Panc1 (cell line): ENCODE measurements around the gene ZBTB1. TPM values are rescaled to one million over a fixed set of nuclear protein-coding genes. Genes with fewer than 3 reads are reported as not detected.

Experiments
- ATAC-seq: fragments of 200-7000 bp; cut with Tn5 transposase; 2 replicates; pipeline ENCODE4 v1.9.1; 2020; ENCODE audit warnings: mild to moderate bottlenecking, moderate library complexity
- BruUV-seq: library from RNA; stranded (reverse); fragments of 400-500 nt; replicated peaks from 2 replicates; lab custom pipeline; 2021; lab: Mats Ljungman, UMichigan
- CTCF ChIA-PET: fragments of 300-600 bp; sonication (Branson Sonifier 250); formaldehyde crosslinking; loops from one replicate; lab custom pipeline; 2022; ENCODE audit warnings: antibody characterized with exemption; lab: Charles Lee
- POLR2A ChIA-PET: fragments of 300-600 bp; sonication (Branson Sonifier 250); formaldehyde crosslinking; loops from one replicate; lab custom pipeline; 2022; ENCODE audit warnings: antibody characterized with exemption; lab: Charles Lee
- DNase-seq: peaks from one replicate; pipeline ENCODE4 v3.0.0-alpha.2; 2010; ENCODE audit warnings: low read depth, low spot score
- H3K27ac ChIP-seq: 2 replicates; pipeline ENCODE4 v1.5.1; 2011; ENCODE audit warnings: mild to moderate bottlenecking, low read length, inconsistent platforms
- H3K27me3 ChIP-seq: fragments of 200-500 bp; sonication (Bioruptor generic); 2 replicates; pipeline ENCODE4 v1.6.0; 2014; ENCODE audit warnings: low read length, inconsistent platforms; ENCODE audit not compliant: control insufficient read depth, insufficient read depth
- H3K36me3 ChIP-seq: fragments of 200-500 bp; sonication (Bioruptor generic); 2 replicates; pipeline ENCODE4 v1.5.1; 2014; ENCODE audit warnings: inconsistent platforms, mild to moderate bottlenecking, low read length, moderate library complexity; ENCODE audit not compliant: control insufficient read depth, insufficient read depth
- H3K4me1 ChIP-seq: 2 replicates; pipeline ENCODE4 v1.5.1; 2011; ENCODE audit warnings: inconsistent platforms, mild to moderate bottlenecking, low read length, moderate library complexity; ENCODE audit not compliant: control insufficient read depth, insufficient read depth
- H3K4me3 ChIP-seq, 2 experiments: 2 replicates each; pipeline ENCODE4 v1.5.1; 2011 to 2012; ENCODE audit warnings: low read depth in 2 of 2, low read length in 2 of 2, mild to moderate bottlenecking in 2 of 2, inconsistent platforms in 1 of 2, moderate library complexity in 1 of 2
- H3K9me3 ChIP-seq: fragments of 200-500 bp; sonication (Bioruptor generic); 2 replicates; pipeline ENCODE4 v1.5.1; 2014; ENCODE audit warnings: low read depth, mild to moderate bottlenecking, inconsistent platforms, low read length, moderate library complexity; ENCODE audit not compliant: control insufficient read depth, insufficient read depth
- CTCF ChIP-seq: fragments of 450-650 bp; IDR thresholded peaks from 2 replicates; pipeline ENCODE4 v1.5.1; 2017; ENCODE audit warnings: mild to moderate bottlenecking
- POLR2AphosphoS5 ChIP-seq: IDR thresholded peaks from 2 replicates; pipeline ENCODE4 v1.6.1; 2012; ENCODE audit warnings: mild to moderate bottlenecking, low read depth, low read length, moderate library complexity
- REST ChIP-seq, 2 experiments: IDR thresholded peaks; 2 replicates each; pipeline ENCODE4 v1.6.1; 2011 to 2012; ENCODE audit warnings: low read depth in 2 of 2, control low read depth in 1 of 2, low read length in 1 of 2, mild to moderate bottlenecking in 1 of 2, moderate library complexity in 1 of 2; ENCODE audit not compliant: insufficient read depth in 1 of 2
- SIN3A ChIP-seq: IDR thresholded peaks from 2 replicates; pipeline ENCODE4 v1.6.1; 2012; ENCODE audit warnings: low read depth, mild to moderate bottlenecking, low read length, moderate library complexity, borderline replicate concordance; ENCODE audit not compliant: insufficient read depth
- TCF7L2 ChIP-seq: IDR thresholded peaks from 2 replicates; pipeline ENCODE4 v1.6.1; 2011; ENCODE audit warnings: mild to moderate bottlenecking, low read depth, low read length, inconsistent platforms
- in situ Hi-C: cut with HindIII; loops from 2 replicates; pipeline ENCODE4 v1.10.0; 2016; ENCODE audit warnings: low sequenced_read_pairs, low pct_unique_long_range_greater_than_20kb
- intact Hi-C: fragments of 100-400 bp; cut with micrococcal nuclease; formaldehyde crosslinking; loops from one replicate; pipeline ENCODE4 v1.10.0; 2022; ENCODE audit not compliant: unreplicated experiment
- total RNA-seq: library from RNA; stranded (reverse); gene quantifications from one replicate; pipeline ENCODE4 v1.2.1, GENCODE V29; 2021; ENCODE audit not compliant: unreplicated experiment

Gene ZBTB1
- total RNA-seq, 1 experiment from 2014 or later, result 36.1 TPM

DNA sequence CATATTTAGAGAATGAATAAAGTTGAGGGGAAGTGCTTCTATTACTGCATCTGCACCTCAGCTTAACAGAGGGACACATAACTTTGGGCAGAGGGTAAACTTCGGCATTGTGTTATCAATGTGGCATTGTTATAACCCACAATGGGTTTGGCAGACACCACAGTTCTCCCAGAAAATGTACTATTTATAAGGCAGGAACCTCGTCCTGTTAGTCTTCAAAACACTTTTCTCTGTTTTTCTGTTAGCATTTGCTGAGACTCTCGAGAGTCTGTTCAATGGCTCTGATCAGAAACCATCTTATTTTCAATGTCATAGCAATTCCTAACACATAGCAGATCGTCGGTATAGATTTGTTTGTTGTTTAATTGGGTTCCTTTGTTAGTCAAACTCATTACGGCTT is 59.1 kb downstream of the ZBTB1 start:
- Histone ChIP-seq H3K36me3 (no peaks in the 10 kb centered on the region), H3K4me1 (peaks cover 1% of the 10 kb centered on the region; the same call in 1 of the 2 replicates), H3K4me3 (no peak overlapping the region), H3K27ac (no peak overlapping the region), H3K27me3 (no peaks in the 10 kb centered on the region), H3K9me3 (no peaks in the 10 kb centered on the region)
- BruUV-seq, result no TSS peak
- in situ Hi-C loops (no loop called here), intact Hi-C loops (no loop called here)
- no peak for TF ChIP-seq CTCF
- TF ChIP-seq REST (IDR thresholded peaks at IDR 0.05; ENCODE audit: insufficient read depth in 1 of 2, low read depth in 2 of 2, low read length in 1 of 2), result no peak
- TF ChIP-seq POLR2AphosphoS5, result no peak
- no peak for TF ChIP-seq SIN3A
- TF ChIP-seq TCF7L2, result no peak
- ChIA-PET CTCF (no interaction called here), POLR2A (no interaction called here)
- DNase-seq (no peak), ATAC-seq (no peak)

DNA sequence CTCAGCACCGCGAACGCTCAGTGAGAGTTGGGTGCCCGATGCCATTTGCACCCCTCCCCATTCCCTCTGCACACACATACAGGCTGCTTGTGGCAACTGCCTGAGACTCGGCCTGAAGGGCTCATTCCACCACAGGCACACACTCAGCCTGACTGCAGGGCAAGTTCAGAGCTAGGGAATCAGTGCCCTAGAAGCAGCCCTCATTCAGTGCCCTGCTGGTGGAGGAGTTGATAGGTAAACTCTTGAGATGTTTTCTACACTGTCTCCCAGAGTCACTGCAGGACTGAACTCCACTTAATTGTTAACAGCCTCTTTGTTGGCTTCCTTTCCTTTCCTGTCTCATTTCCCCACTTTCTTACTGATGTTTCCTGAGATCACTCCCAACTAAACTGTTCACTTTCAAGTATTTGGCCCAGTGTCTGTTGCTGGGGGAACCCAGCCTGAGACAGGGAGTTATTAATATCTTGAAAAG is 62.1 kb downstream of the ZBTB1 start:
- BruUV-seq, result no TSS peak
- Histone ChIP-seq H3K36me3 (no peaks in the 10 kb centered on the region), H3K9me3 (no peaks in the 10 kb centered on the region), H3K27me3 (no peaks in the 10 kb centered on the region), H3K4me1 (peaks cover 9% of the 10 kb centered on the region), H3K27ac (peak overlapping the region; percentile 11; the same call in 1 of the 2 replicates), H3K4me3 (no peak overlapping the region)
- no peak for TF ChIP-seq REST (IDR thresholded peaks at IDR 0.05; ENCODE audit: insufficient read depth in 1 of 2, low read depth in 2 of 2, low read length in 1 of 2)
- no peak for TF ChIP-seq CTCF
- TF ChIP-seq SIN3A, result no peak
- no peak for TF ChIP-seq TCF7L2
- CTCF ChIA-PET, result no interaction called here
- 0 out of 2 replicates have a peak, but pooled peaks have one; percentile 37 for ATAC-seq
- POLR2A ChIA-PET, result no interaction called here
- in situ Hi-C loops, result no loop called here
- no peak for DNase-seq
- intact Hi-C loops, result no loop called here
